ENCODE measurements around the gene C6orf118. TPM values are rescaled to one million over a fixed set of nuclear protein-coding genes. Genes with fewer than 3 reads are reported as not detected.

Gene C6orf118
- total RNA-seq, 6 donors from 2014 or later: 3.5 to 48.3 (median 13.8) TPM; not detected in 1

DNA sequence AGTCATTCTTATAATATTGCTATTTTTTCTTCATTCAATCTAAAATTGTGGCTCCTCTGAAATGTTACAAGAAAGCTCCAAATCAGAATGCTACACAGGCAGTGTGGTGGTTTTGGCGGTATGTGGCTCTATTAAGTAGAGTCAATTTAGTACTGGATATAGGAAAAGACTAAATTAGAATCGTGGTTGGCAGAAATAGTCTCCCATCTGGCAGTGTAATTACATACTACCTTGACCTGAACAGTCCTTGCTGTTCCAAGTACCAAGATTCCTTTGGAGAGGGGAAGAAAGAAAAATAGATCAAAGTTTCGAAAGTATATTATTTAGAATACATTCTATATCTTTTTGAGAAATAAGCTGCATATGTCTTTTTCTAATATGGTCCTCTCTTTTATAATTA is 78.2 kb downstream of the C6orf118 start:
- Histone ChIP-seq H3K27me3 (no peaks in the 10 kb centered on the region), H3K4me1 (no peaks in the 10 kb centered on the region), H3K36me3 (no peaks in the 10 kb centered on the region), H3K4me3 (no peak overlapping the region), H3K27ac (no peak overlapping the region), H3K9me3 (peaks cover 0 to 9% (median 2%) of the 10 kb centered on the region in 4 donors)
- WGBS, 2 donors: 82% methylated on average over 3 of the region's 3 CpGs
- TF ChIP-seq CTCF (IDR thresholded peaks at IDR 0.05) (no peak), POLR2A (IDR thresholded peaks at IDR 0.05) (no peak), EP300 (IDR thresholded peaks at IDR 0.05) (no peak), POLR2AphosphoS5 (IDR thresholded peaks at IDR 0.05) (no peak)
- no peak for ATAC-seq (ENCODE audit: low FRiP score in 2 of 2)
- no peak for DNase-seq
